ENCODE measurements around the gene ATP1B3. TPM values are rescaled to one million over a fixed set of nuclear protein-coding genes. Genes with fewer than 3 reads are reported as not detected.
"Not testable (repeated sequence)": the region's sequence is repeated elsewhere in the genome, so short reads cannot be mapped to it uniquely, and the experiment has no call there.

The ATP1B3 gene
- polyA plus RNA-seq, 1 donor, result 261 TPM

GRCh38 chr3:141921316-141921715 is 44.9 kb downstream of the ATP1B3 start:
- Histone ChIP-seq H3K27ac (ENCODE audit: low read length) (no peak overlapping the region), H3K9me3 (ENCODE audit: control insufficient read depth, low read depth, low read length) (no peaks in the 10 kb centered on the region), H3K27me3 (ENCODE audit: control insufficient read depth, insufficient read depth, low read length) (no peaks in the 10 kb centered on the region), H3K4me3 (ENCODE audit: low read length) (no peak overlapping the region), H3K36me3 (ENCODE audit: control insufficient read depth, insufficient read depth, low read length) (peaks cover 46% of the 10 kb centered on the region), H3K4me1 (ENCODE audit: control insufficient read depth, insufficient read depth, low read length) (no peaks in the 10 kb centered on the region)
- WGBS (ENCODE audit: insufficient coverage, low lambda C conversion rate), result 83% methylated on average over 1 of the region's 2 CpGs
- no peak for DNase-seq

DNA sequence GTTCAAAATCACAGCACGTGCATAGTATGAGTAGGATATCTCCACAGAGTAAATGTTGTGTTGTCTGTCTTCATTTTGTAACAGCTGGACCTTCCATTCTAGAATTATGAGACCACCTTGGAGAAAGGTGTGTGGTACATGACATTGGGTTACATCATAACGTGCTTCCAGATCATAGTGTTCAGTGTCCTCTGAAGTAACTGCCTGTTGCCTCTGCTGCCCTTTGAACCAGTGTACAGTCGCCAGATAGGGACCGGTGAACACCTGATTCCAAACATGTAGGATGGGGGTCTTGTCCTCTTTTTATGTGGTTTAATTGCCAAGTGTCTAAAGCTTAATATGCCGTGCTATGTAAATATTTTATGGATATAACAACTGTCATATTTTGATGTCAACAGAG is 49.2 kb downstream of the ATP1B3 start:
- 86% methylated on average over 1 of the region's 5 CpGs for WGBS (ENCODE audit: insufficient coverage, low lambda C conversion rate)
- H3K9me3 ChIP-seq (ENCODE audit: control insufficient read depth, low read depth, low read length); H3K4me1 ChIP-seq (ENCODE audit: control insufficient read depth, insufficient read depth, low read length); H3K27ac ChIP-seq (ENCODE audit: low read length); DNase-seq; H3K27me3 ChIP-seq (ENCODE audit: control insufficient read depth, insufficient read depth, low read length); H3K4me3 ChIP-seq (ENCODE audit: low read length): not testable (repeated sequence)
- H3K36me3 ChIP-seq (ENCODE audit: control insufficient read depth, insufficient read depth, low read length), result peaks cover 39% of the 10 kb centered on the region

DNA sequence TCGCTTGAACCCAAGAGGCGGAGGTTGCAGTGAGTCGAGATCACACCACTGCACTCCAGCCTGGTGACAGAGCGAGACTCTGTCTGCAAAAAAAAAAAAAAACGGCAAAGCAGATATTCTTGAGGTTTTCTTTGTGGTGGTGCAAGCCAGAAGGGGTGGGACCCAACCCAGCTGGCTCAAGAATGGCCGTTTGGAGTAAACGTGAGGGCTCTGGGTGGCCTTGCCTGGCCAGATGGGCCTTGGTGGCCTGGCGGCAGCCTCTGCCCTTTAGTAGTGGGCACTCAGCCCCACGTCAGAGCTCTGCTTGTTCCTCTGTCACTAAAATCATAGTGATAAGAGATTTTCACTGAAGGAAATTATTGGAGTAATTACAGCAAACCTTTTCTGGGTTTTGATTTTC is 50.5 kb downstream of the ATP1B3 start:
- DNase-seq, result no peak
- no peaks in the 10 kb centered on the region for H3K9me3 ChIP-seq (ENCODE audit: control insufficient read depth, low read depth, low read length)
- H3K4me1 ChIP-seq (ENCODE audit: control insufficient read depth, insufficient read depth, low read length), result no peaks in the 10 kb centered on the region
- H3K27ac ChIP-seq (ENCODE audit: low read length), result no peak overlapping the region
- H3K36me3 ChIP-seq (ENCODE audit: control insufficient read depth, insufficient read depth, low read length), result peaks cover 36% of the 10 kb centered on the region
- no peak overlapping the region for H3K4me3 ChIP-seq (ENCODE audit: low read length)
- no CpG with 5 or more reads among the region's 9 CpGs for WGBS (ENCODE audit: insufficient coverage, low lambda C conversion rate)
- no peaks in the 10 kb centered on the region for H3K27me3 ChIP-seq (ENCODE audit: control insufficient read depth, insufficient read depth, low read length)

- Histone ChIP-seq H3K4me1 (ENCODE audit: control insufficient read depth, insufficient read depth, low read length) (no peaks in the 10 kb centered on the region), H3K27me3 (ENCODE audit: control insufficient read depth, insufficient read depth, low read length) (no peaks in the 10 kb centered on the region), H3K4me3 (ENCODE audit: low read length) (no peak overlapping the region), H3K9me3 (ENCODE audit: control insufficient read depth, low read depth, low read length) (no peaks in the 10 kb centered on the region), H3K27ac (ENCODE audit: low read length) (no peak overlapping the region), H3K36me3 (ENCODE audit: control insufficient read depth, insufficient read depth, low read length) (peaks cover 23% of the 10 kb centered on the region)
- no CpG with 5 or more reads among the region's 15 CpGs for WGBS (ENCODE audit: insufficient coverage, low lambda C conversion rate)
- DNase-seq, result no peak
These were observed 52.3 kb downstream of the ATP1B3 start for GRCh38 chr3:141928631-141929270.

GRCh38 chr3:141929341-141929995 is 53.0 kb downstream of the ATP1B3 start:
- no peak for DNase-seq
- no CpG with 5 or more reads among the region's 7 CpGs for WGBS (ENCODE audit: insufficient coverage, low lambda C conversion rate)
- peaks cover 20% of the 10 kb centered on the region for H3K36me3 ChIP-seq (ENCODE audit: control insufficient read depth, insufficient read depth, low read length)
- H3K4me3 ChIP-seq (ENCODE audit: low read length), result no peak overlapping the region
- no peak overlapping the region for H3K27ac ChIP-seq (ENCODE audit: low read length)
- H3K9me3 ChIP-seq (ENCODE audit: control insufficient read depth, low read depth, low read length), result no peaks in the 10 kb centered on the region
- no peaks in the 10 kb centered on the region for H3K27me3 ChIP-seq (ENCODE audit: control insufficient read depth, insufficient read depth, low read length)
- H3K4me1 ChIP-seq (ENCODE audit: control insufficient read depth, insufficient read depth, low read length), result no peaks in the 10 kb centered on the region

DNA sequence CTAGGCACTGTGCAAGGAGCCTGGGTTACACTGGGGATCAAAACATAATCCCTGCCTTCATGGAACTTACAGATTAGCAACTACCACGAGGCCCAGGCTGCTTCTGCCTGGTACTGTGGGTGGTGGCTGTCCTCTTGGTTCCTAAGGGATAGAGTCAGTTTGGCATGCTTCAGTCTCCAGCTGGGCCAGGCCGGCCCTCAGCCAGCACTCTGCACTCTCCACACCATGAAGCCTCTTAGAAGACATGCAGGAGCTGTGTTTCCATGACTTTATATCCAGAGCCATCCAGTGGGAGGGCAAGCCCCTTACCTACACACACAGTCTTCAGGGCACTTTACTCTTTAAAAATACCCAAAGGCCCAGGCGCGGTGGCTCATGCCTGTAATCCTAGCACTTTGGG is 54.4 kb downstream of the ATP1B3 start:
- peaks cover 16% of the 10 kb centered on the region for H3K36me3 ChIP-seq (ENCODE audit: control insufficient read depth, insufficient read depth, low read length)
- H3K27ac ChIP-seq (ENCODE audit: low read length), result no peak overlapping the region
- no peaks in the 10 kb centered on the region for H3K27me3 ChIP-seq (ENCODE audit: control insufficient read depth, insufficient read depth, low read length)
- no peaks in the 10 kb centered on the region for H3K9me3 ChIP-seq (ENCODE audit: control insufficient read depth, low read depth, low read length)
- DNase-seq, result no peak
- peaks cover 4% of the 10 kb centered on the region for H3K4me1 ChIP-seq (ENCODE audit: control insufficient read depth, insufficient read depth, low read length)
- WGBS (ENCODE audit: insufficient coverage, low lambda C conversion rate), result no CpG with 5 or more reads among the region's 4 CpGs
- no peak overlapping the region for H3K4me3 ChIP-seq (ENCODE audit: low read length)

GRCh38 chr3:141933421-141934300 is 57.2 kb downstream of the ATP1B3 start:
- no peaks in the 10 kb centered on the region for H3K27me3 ChIP-seq (ENCODE audit: control insufficient read depth, insufficient read depth, low read length)
- WGBS (ENCODE audit: insufficient coverage, low lambda C conversion rate), result no CpG with 5 or more reads among the region's 16 CpGs
- H3K36me3 ChIP-seq (ENCODE audit: control insufficient read depth, insufficient read depth, low read length), result peaks cover 3% of the 10 kb centered on the region
- no peaks in the 10 kb centered on the region for H3K9me3 ChIP-seq (ENCODE audit: control insufficient read depth, low read depth, low read length)
- no peak overlapping the region for H3K27ac ChIP-seq (ENCODE audit: low read length)
- no peak for DNase-seq
- peaks cover 13% of the 10 kb centered on the region for H3K4me1 ChIP-seq (ENCODE audit: control insufficient read depth, insufficient read depth, low read length)
- H3K4me3 ChIP-seq (ENCODE audit: low read length), result no peak overlapping the region

- H3K4me1 ChIP-seq (ENCODE audit: control insufficient read depth, insufficient read depth, low read length), result peaks cover 13% of the 10 kb centered on the region
- H3K27ac ChIP-seq (ENCODE audit: low read length), result no peak overlapping the region
- 74% methylated on average over 3 of the region's 4 CpGs for WGBS (ENCODE audit: insufficient coverage, low lambda C conversion rate)
- no peaks in the 10 kb centered on the region for H3K36me3 ChIP-seq (ENCODE audit: control insufficient read depth, insufficient read depth, low read length)
- no peaks in the 10 kb centered on the region for H3K27me3 ChIP-seq (ENCODE audit: control insufficient read depth, insufficient read depth, low read length)
- no peak overlapping the region for H3K4me3 ChIP-seq (ENCODE audit: low read length)
- DNase-seq, result peak in 1 of 2 donors; percentile 66
- H3K9me3 ChIP-seq (ENCODE audit: control insufficient read depth, low read depth, low read length), result no peaks in the 10 kb centered on the region
These were observed 57.9 kb downstream of the ATP1B3 start for GRCh38 chr3:141934354-141934753.

DNA sequence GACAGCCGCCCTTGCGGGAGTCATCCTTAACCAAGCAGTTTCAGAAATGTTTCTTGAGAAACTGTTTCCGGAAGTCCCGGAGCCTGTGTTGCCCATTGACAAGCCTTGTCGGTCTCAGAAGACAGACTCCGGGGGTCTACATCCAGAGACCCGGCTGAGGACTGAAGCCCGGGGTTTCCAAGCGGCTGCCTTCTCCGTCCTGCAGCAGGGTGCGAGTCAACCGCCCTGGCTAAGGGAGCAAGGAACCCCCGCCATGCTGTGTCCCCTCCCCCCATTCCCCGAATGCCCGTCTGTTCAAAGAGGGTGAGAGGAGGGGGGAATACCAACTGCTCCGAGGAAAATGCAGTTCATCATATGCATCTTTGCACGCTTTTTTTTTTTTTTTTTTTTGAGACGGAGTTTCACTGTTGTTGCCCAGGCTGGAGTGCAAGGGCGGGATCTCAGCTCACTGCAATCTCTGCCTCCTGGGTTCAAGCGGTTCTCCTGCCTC is 61.6 kb downstream of the ATP1B3 start:
- Histone ChIP-seq H3K27me3 (ENCODE audit: control insufficient read depth, insufficient read depth, low read length) (no peaks in the 10 kb centered on the region), H3K27ac (ENCODE audit: low read length) (peak overlapping the region; percentile 72), H3K4me1 (ENCODE audit: control insufficient read depth, insufficient read depth, low read length) (peaks cover 42% of the 10 kb centered on the region), H3K4me3 (ENCODE audit: low read length) (no peak overlapping the region), H3K36me3 (ENCODE audit: control insufficient read depth, insufficient read depth, low read length) (no peaks in the 10 kb centered on the region), H3K9me3 (ENCODE audit: control insufficient read depth, low read depth, low read length) (peaks cover 4% of the 10 kb centered on the region)
- no peak for DNase-seq
- no CpG with 5 or more reads among the region's 20 CpGs for WGBS (ENCODE audit: insufficient coverage, low lambda C conversion rate)

- H3K4me1 ChIP-seq (ENCODE audit: control insufficient read depth, insufficient read depth, low read length), result peaks cover 44% of the 10 kb centered on the region
- H3K9me3 ChIP-seq (ENCODE audit: control insufficient read depth, low read depth, low read length), result peaks cover 4% of the 10 kb centered on the region
- H3K27me3 ChIP-seq (ENCODE audit: control insufficient read depth, insufficient read depth, low read length), result no peaks in the 10 kb centered on the region
- H3K27ac ChIP-seq (ENCODE audit: low read length), result peak overlapping the region; percentile 95
- no peak for DNase-seq
- H3K4me3 ChIP-seq (ENCODE audit: low read length), result no peak overlapping the region
- no peaks in the 10 kb centered on the region for H3K36me3 ChIP-seq (ENCODE audit: control insufficient read depth, insufficient read depth, low read length)
- WGBS (ENCODE audit: insufficient coverage, low lambda C conversion rate), result no CpG with 5 or more reads among the region's 4 CpGs
These were observed 63.3 kb downstream of the ATP1B3 start for GRCh38 chr3:141939759-141940158.
